ENCODE measurements around the gene APOL4. TPM values are rescaled to one million over a fixed set of nuclear protein-coding genes. Genes with fewer than 3 reads are reported as not detected.

The APOL4 gene
- total RNA-seq, 2 experiments from 2014 or later: 0.07 to 0.20 TPM

GRCh38 chr22:36144886-36145541 is 56.6 kb downstream of the APOL4 start:
- H3K36me3 Mint-ChIP-seq (ENCODE audit: low read depth): peaks cover 12% of the 10 kb centered on the region
- intact Hi-C loops (cut with micrococcal nuclease): loop anchor here (1.0 kb wide), 1 partner anchor 35 kb away; no protein-coding TSS in a partner anchor
- H3K27me3 Mint-ChIP-seq (ENCODE audit: low read depth): no peaks in the 10 kb centered on the region
- CTCF ChIA-PET: interaction anchor here (0.7 to 2.8 kb wide), 8 partner anchors 15 to 132 kb away, joined by 3 to 34 read pairs (median 4); partner anchors contain the start of gene APOL3
- no peak overlapping the region for H3K4me3 Mint-ChIP-seq
- peaks cover 19% of the 10 kb centered on the region for H3K4me1 Mint-ChIP-seq (ENCODE audit: low read depth)
- peak; percentile 63 for DNase-seq
- no peaks in the 10 kb centered on the region for H3K9me3 Mint-ChIP-seq
- H3K27ac Mint-ChIP-seq: no peak overlapping the region

- Mint-ChIP-seq H3K27ac (no peak overlapping the region), H3K36me3 (ENCODE audit: low read depth) (peaks cover 13% of the 10 kb centered on the region), H3K4me1 (ENCODE audit: low read depth) (peaks cover 15% of the 10 kb centered on the region), H3K4me3 (no peak overlapping the region), H3K9me3 (no peaks in the 10 kb centered on the region), H3K27me3 (ENCODE audit: low read depth) (no peaks in the 10 kb centered on the region)
- intact Hi-C loops (cut with micrococcal nuclease): no loop called here
- no peak for DNase-seq
- CTCF ChIA-PET: interaction anchor here (1.3 to 3.3 kb wide), 4 partner anchors 8 to 37 kb away, joined by 5 to 35 read pairs (median 20); no protein-coding TSS in a partner anchor
Measured at GRCh38 chr22:36143956-36144355, 57.7 kb downstream of the APOL4 start.

DNA sequence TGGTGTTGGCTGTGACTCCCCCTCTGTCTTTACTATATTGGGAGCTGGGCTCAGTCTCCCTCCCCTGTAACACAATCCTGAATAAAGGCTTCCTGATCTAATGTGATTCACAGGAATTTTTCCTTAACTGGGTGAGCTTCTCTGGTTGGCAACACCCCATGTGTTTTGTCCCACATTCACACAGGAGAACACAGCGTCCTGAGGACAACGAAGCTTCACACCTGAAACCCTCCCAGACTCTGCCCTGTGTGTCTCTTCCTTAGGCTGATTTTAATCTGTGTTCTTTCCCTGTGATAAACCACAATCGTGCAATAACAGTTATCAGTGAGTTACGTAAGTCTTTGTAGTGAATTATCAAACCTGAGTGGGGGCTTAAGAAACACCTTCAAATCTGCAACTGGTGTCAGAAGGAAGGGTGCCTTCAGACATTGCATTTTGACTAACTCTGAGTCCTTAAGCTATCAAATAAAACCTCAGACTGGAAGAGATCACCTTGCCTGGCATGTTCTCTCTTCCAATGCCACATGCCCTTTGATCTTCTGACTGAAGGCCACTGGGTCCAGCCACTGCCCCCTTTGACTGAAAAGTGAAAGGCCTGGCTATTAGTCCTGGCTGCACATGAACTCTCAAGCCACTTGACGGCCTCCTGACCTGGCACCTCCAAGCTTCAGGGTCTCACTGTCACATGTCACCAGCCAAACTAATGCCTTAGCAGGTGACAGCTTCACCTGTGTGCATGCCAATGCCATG is 58.4 kb downstream of the APOL4 start:
- Mint-ChIP-seq H3K27me3 (ENCODE audit: low read depth) (no peaks in the 10 kb centered on the region), H3K9me3 (no peaks in the 10 kb centered on the region), H3K4me1 (ENCODE audit: low read depth) (peaks cover 13% of the 10 kb centered on the region), H3K36me3 (ENCODE audit: low read depth) (peaks cover 9% of the 10 kb centered on the region), H3K4me3 (no peak overlapping the region), H3K27ac (peak overlapping the region; percentile 1)
- no peak for DNase-seq
- intact Hi-C loops (cut with micrococcal nuclease): no loop called here
- CTCF ChIA-PET: interaction anchor here (1.0 to 3.3 kb wide), 6 partner anchors 9 to 77 kb away, joined by 3 to 35 read pairs (median 6); no protein-coding TSS in a partner anchor

- intact Hi-C loops (cut with micrococcal nuclease): no loop called here
- H3K27me3 Mint-ChIP-seq (ENCODE audit: low read depth): no peaks in the 10 kb centered on the region
- H3K27ac Mint-ChIP-seq: no peak overlapping the region
- no peak overlapping the region for H3K4me3 Mint-ChIP-seq
- no peak for DNase-seq
- no peaks in the 10 kb centered on the region for H3K9me3 Mint-ChIP-seq
- H3K4me1 Mint-ChIP-seq (ENCODE audit: low read depth): peaks cover 13% of the 10 kb centered on the region
- peaks cover 8% of the 10 kb centered on the region for H3K36me3 Mint-ChIP-seq (ENCODE audit: low read depth)
- CTCF ChIA-PET: interaction anchor here (1.2 to 3.3 kb wide), 5 partner anchors 17 to 137 kb away, joined by 3 to 35 read pairs (median 4); no protein-coding TSS in a partner anchor
Measured at GRCh38 chr22:36141481-36141880, 60.1 kb downstream of the APOL4 start.

Other genes starting within 250 kb of the APOL4 start
- 1 to 10 TPM; 3.3 to 4.3 TPM for gene RBFOX2, start 173.0 kb downstream of the APOL4 start, total RNA-seq
- 10 to 100 TPM; 35.0 to 37.8 TPM for gene APOL3, start 41.1 kb downstream of the APOL4 start, total RNA-seq
- gene APOL2, start 37.7 kb upstream of the APOL4 start, total RNA-seq: 10 to 100 TPM; 53.8 to 55.0 TPM
- gene APOL1, start 51.3 kb upstream of the APOL4 start, total RNA-seq: 10 to 100 TPM; 17.4 to 22.0 TPM
- 100 to 1,000 TPM; 574 to 625 TPM for gene MYH9, start 186.2 kb upstream of the APOL4 start, total RNA-seq